HL-60 (cell line): ENCODE data around the gene ZBTB7C.

Experiments used
- CTCF ChIP-seq: IDR thresholded peaks from one replicate; pipeline ENCODE4 v1.5.1; 2011; ENCODE audit warnings: low read length, control low read depth, inconsistent platforms; ENCODE audit not compliant: insufficient read depth
- REST ChIP-seq: IDR thresholded peaks from 2 replicates; pipeline ENCODE4 v1.6.1; 2012; ENCODE audit warnings: low read depth; ENCODE audit not compliant: insufficient replicate concordance
- SPI1 ChIP-seq: IDR thresholded peaks from 2 replicates; pipeline ENCODE4 v1.6.1; 2012; ENCODE audit warnings: low read depth, mild to moderate bottlenecking, borderline replicate concordance

GRCh38 chr18:47978603-47979002 lies 430.6 kb downstream of the ZBTB7C start:
- TF ChIP-seq CTCF (no peak), REST (no peak), SPI1 (no peak)
